Osteoblast (primary cell): ENCODE results near the gene CD177. TPM values are rescaled to one million over a fixed set of nuclear protein-coding genes. Genes with fewer than 3 reads are reported as not detected.
"Not testable (repeated sequence)": the region's sequence is repeated elsewhere in the genome, so short reads cannot be mapped to it uniquely, and the experiment has no call there.

Experiments
- DNase-seq: peaks from one replicate; pipeline ENCODE4 v3.0.0; 2011; ENCODE audit warnings: low spot score, mixed read lengths; ENCODE audit not compliant: insufficient read length; ENCODE audit errors: missing footprints
- H2AFZ ChIP-seq: 2 replicates; pipeline ENCODE4 v1.6.0; 2011; ENCODE audit warnings: mild to moderate bottlenecking, low read length
- H3K27ac ChIP-seq: 2 replicates; pipeline ENCODE4 v1.5.1; 2011; ENCODE audit warnings: mild to moderate bottlenecking, low read depth, low read length, moderate library complexity
- H3K27me3 ChIP-seq: 2 replicates; pipeline ENCODE4 v1.6.0; 2012; ENCODE audit warnings: mild to moderate bottlenecking, control low read depth, inconsistent platforms, low read length, moderate library complexity; ENCODE audit not compliant: insufficient read depth
- H3K36me3 ChIP-seq: 2 replicates; pipeline ENCODE4 v1.5.1; 2011; ENCODE audit warnings: mild to moderate bottlenecking, low read length, control low read depth, moderate library complexity; ENCODE audit not compliant: insufficient read depth
- H3K4me1 ChIP-seq: 2 replicates; pipeline ENCODE4 v1.5.1; 2011; ENCODE audit warnings: mild to moderate bottlenecking, low read length, control low read depth, moderate library complexity; ENCODE audit not compliant: insufficient read depth
- H3K4me2 ChIP-seq: 2 replicates; pipeline ENCODE4 v1.6.0; 2011; ENCODE audit warnings: mild to moderate bottlenecking, low read length; ENCODE audit not compliant: insufficient read depth
- H3K4me3 ChIP-seq: fragments of 200-600 bp; sonication (generic); 3 replicates; pipeline ENCODE4 v1.5.1; 2012; ENCODE audit warnings: mild to moderate bottlenecking, low read length, inconsistent platforms; ENCODE audit not compliant: insufficient read depth
- H3K79me2 ChIP-seq: 2 replicates; pipeline ENCODE4 v1.6.0; 2012; ENCODE audit warnings: mild to moderate bottlenecking, low read length, control low read depth, inconsistent platforms; ENCODE audit not compliant: insufficient read depth
- H3K9me3 ChIP-seq: 2 replicates; pipeline ENCODE4 v1.5.1; 2011; ENCODE audit warnings: low read depth, low read length, control low read depth
- H4K20me1 ChIP-seq: 2 replicates; pipeline ENCODE4 v1.6.0; 2012; ENCODE audit warnings: mild to moderate bottlenecking, low read length, control low read depth; ENCODE audit not compliant: insufficient read depth
- CTCF ChIP-seq: IDR thresholded peaks from 2 replicates; pipeline ENCODE4 v1.5.1; 2011; ENCODE audit warnings: mild to moderate bottlenecking, low read depth, low read length, moderate library complexity; ENCODE audit errors: extremely low read depth
- total RNA-seq: library from RNA; depleted of rRNA; stranded (reverse); fragments of >200 nt; gene quantifications from 2 replicates; pipeline ENCODE4 v1.2.3, GENCODE V29; 2012

Gene CD177
- total RNA-seq, 1 donor, result not detected

- not testable (repeated sequence) for H3K27me3 ChIP-seq, H4K20me1 ChIP-seq, DNase-seq, H2AFZ ChIP-seq, H3K4me2 ChIP-seq, H3K79me2 ChIP-seq, H3K4me3 ChIP-seq, H3K36me3 ChIP-seq, H3K27ac ChIP-seq, H3K4me1 ChIP-seq, H3K9me3 ChIP-seq
Observed at GRCh38 chr19:43341098-43341497, 12.4 kb upstream of the CD177 start.

- not testable (repeated sequence) for H3K4me3 ChIP-seq, H2AFZ ChIP-seq, H4K20me1 ChIP-seq, H3K36me3 ChIP-seq, H3K9me3 ChIP-seq, H3K27me3 ChIP-seq, H3K4me2 ChIP-seq, H3K79me2 ChIP-seq, H3K27ac ChIP-seq, H3K4me1 ChIP-seq, DNase-seq
Observed at GRCh38 chr19:43342104-43342503, 11.4 kb upstream of the CD177 start.

GRCh38 chr19:43344347-43344925 lies 9.1 kb upstream of the CD177 start:
- H3K79me2 ChIP-seq, H3K27ac ChIP-seq, H3K4me2 ChIP-seq, H3K36me3 ChIP-seq, DNase-seq, H3K27me3 ChIP-seq, H3K4me1 ChIP-seq, H4K20me1 ChIP-seq, H3K4me3 ChIP-seq, H2AFZ ChIP-seq, H3K9me3 ChIP-seq: not testable (repeated sequence)

- not testable (repeated sequence) for H3K4me1 ChIP-seq, H3K4me3 ChIP-seq, H3K4me2 ChIP-seq, H2AFZ ChIP-seq, H3K27ac ChIP-seq, H3K79me2 ChIP-seq, H3K36me3 ChIP-seq, H4K20me1 ChIP-seq, DNase-seq, H3K9me3 ChIP-seq
- peaks cover 19% of the 10 kb centered on the region for H3K27me3 ChIP-seq
Observed at GRCh38 chr19:43349813-43350212, 3.7 kb upstream of the CD177 start.

GRCh38 chr19:43351998-43352746 lies 1.3 kb upstream of the CD177 start:
- H4K20me1 ChIP-seq, result no peaks in the 10 kb centered on the region
- H3K4me3 ChIP-seq, result no peak overlapping the region
- peaks cover 19% of the 10 kb centered on the region for H3K27me3 ChIP-seq
- H3K4me2 ChIP-seq, result no peak overlapping the region
- no peaks in the 10 kb centered on the region for H3K9me3 ChIP-seq
- H3K27ac ChIP-seq, result no peak overlapping the region
- H3K4me1 ChIP-seq, result no peaks in the 10 kb centered on the region
- H2AFZ ChIP-seq, result no peak overlapping the region
- H3K36me3 ChIP-seq, result no peaks in the 10 kb centered on the region
- DNase-seq, result no peak
- no peak for TF ChIP-seq CTCF
- H3K79me2 ChIP-seq, result no peaks in the 10 kb centered on the region

- Histone ChIP-seq H2AFZ (no peak overlapping the region), H3K27me3 (peaks cover 19% of the 10 kb centered on the region), H4K20me1 (no peaks in the 10 kb centered on the region), H3K4me3 (no peak overlapping the region), H3K79me2 (no peaks in the 10 kb centered on the region), H3K9me3 (no peaks in the 10 kb centered on the region), H3K36me3 (no peaks in the 10 kb centered on the region), H3K4me2 (no peak overlapping the region), H3K27ac (no peak overlapping the region), H3K4me1 (no peaks in the 10 kb centered on the region)
- no peak for DNase-seq
- no peak for TF ChIP-seq CTCF
Observed at GRCh38 chr19:43354305-43354627, 780 bp downstream of the CD177 start.

GRCh38 chr19:43356749-43357148 lies 3.3 kb downstream of the CD177 start:
- H3K27me3 ChIP-seq, result peaks cover 19% of the 10 kb centered on the region
- not testable (repeated sequence) for H3K9me3 ChIP-seq, H3K27ac ChIP-seq, DNase-seq, H3K4me3 ChIP-seq, H4K20me1 ChIP-seq, H2AFZ ChIP-seq, H3K79me2 ChIP-seq, H3K36me3 ChIP-seq, H3K4me2 ChIP-seq, H3K4me1 ChIP-seq
